ENCODE results near the gene MFSD2B. TPM values are rescaled to one million over a fixed set of nuclear protein-coding genes. Genes with fewer than 3 reads are reported as not detected.
"Not testable (repeated sequence)": the region's sequence is repeated elsewhere in the genome, so short reads cannot be mapped to it uniquely, and the experiment has no call there.

Gene MFSD2B
- total and polyA plus RNA-seq, 5 donors: 0.18 to 0.51 (median 0.19) TPM; not detected in 2

GRCh38 chr2:24020244-24020643 lies 10.4 kb downstream of the MFSD2B start:
- Histone ChIP-seq H3K4me3 (ENCODE audit: low read length) (no peak overlapping the region), H3K4me1 (ENCODE audit: control insufficient read depth, insufficient read depth, low read length) (no peaks in the 10 kb centered on the region), H3K9me3 (ENCODE audit: control insufficient read depth, low read length) (no peaks in the 10 kb centered on the region), H3K27ac (ENCODE audit: low read length) (no peak overlapping the region), H3K27me3 (ENCODE audit: control insufficient read depth, insufficient read depth) (no peaks in the 10 kb centered on the region)
- DNase-seq (no peak), ATAC-seq (no peak)
- WGBS: 80% methylated on average over 4 of the region's 4 CpGs
- intact Hi-C loops (cut with DNase I): no loop called here

- ATAC-seq: peak in 1 of 2 donors; percentile 9
- WGBS: 78% methylated on average over 19 of the region's 19 CpGs
- peak in 1 of 3 donors; percentile 62 for DNase-seq
- Histone ChIP-seq H3K27ac (ENCODE audit: low read length) (no peak overlapping the region), H3K4me3 (ENCODE audit: low read length) (no peak overlapping the region), H3K9me3 (ENCODE audit: control insufficient read depth, low read length) (no peaks in the 10 kb centered on the region), H3K4me1 (ENCODE audit: control insufficient read depth, insufficient read depth, low read length) (no peaks in the 10 kb centered on the region), H3K27me3 (ENCODE audit: control insufficient read depth, insufficient read depth) (no peaks in the 10 kb centered on the region)
- intact Hi-C loops (cut with DNase I): no loop called here
Measured at GRCh38 chr2:24021122-24021998, 11.5 kb downstream of the MFSD2B start.

GRCh38 chr2:24022324-24022974 lies 12.6 kb downstream of the MFSD2B start:
- Histone ChIP-seq H3K27me3 (ENCODE audit: control insufficient read depth, insufficient read depth) (no peaks in the 10 kb centered on the region), H3K27ac (ENCODE audit: low read length) (no peak overlapping the region), H3K4me1 (ENCODE audit: control insufficient read depth, insufficient read depth, low read length) (no peaks in the 10 kb centered on the region), H3K9me3 (ENCODE audit: control insufficient read depth, low read length) (no peaks in the 10 kb centered on the region), H3K4me3 (ENCODE audit: low read length) (no peak overlapping the region)
- intact Hi-C loops (cut with DNase I): no loop called here
- no peak for ATAC-seq
- WGBS: 95% methylated on average over 14 of the region's 14 CpGs
- DNase-seq: no peak

GRCh38 chr2:24022975-24023575 lies 13.2 kb downstream of the MFSD2B start:
- WGBS: 86% methylated on average over 16 of the region's 16 CpGs
- Histone ChIP-seq H3K27me3 (ENCODE audit: control insufficient read depth, insufficient read depth) (no peaks in the 10 kb centered on the region), H3K4me3 (ENCODE audit: low read length) (no peak overlapping the region), H3K4me1 (ENCODE audit: control insufficient read depth, insufficient read depth, low read length) (no peaks in the 10 kb centered on the region), H3K27ac (ENCODE audit: low read length) (no peak overlapping the region), H3K9me3 (ENCODE audit: control insufficient read depth, low read length) (no peaks in the 10 kb centered on the region)
- DNase-seq: no peak
- ATAC-seq: no peak
- intact Hi-C loops (cut with DNase I): no loop called here

- intact Hi-C loops (cut with DNase I): no loop called here
- DNase-seq (peak in 2 of 3 donors; percentile 70 to 73), ATAC-seq (peak; percentile 27 to 36)
- Histone ChIP-seq H3K27ac (ENCODE audit: low read length) (no peak overlapping the region), H3K27me3 (ENCODE audit: control insufficient read depth, insufficient read depth) (no peaks in the 10 kb centered on the region), H3K9me3 (ENCODE audit: control insufficient read depth, low read length) (no peaks in the 10 kb centered on the region), H3K4me3 (ENCODE audit: low read length) (no peak overlapping the region), H3K4me1 (ENCODE audit: control insufficient read depth, insufficient read depth, low read length) (no peaks in the 10 kb centered on the region)
- 56% methylated on average over 12 of the region's 12 CpGs for WGBS
Measured at GRCh38 chr2:24024018-24024417, 14.1 kb downstream of the MFSD2B start.

DNA sequence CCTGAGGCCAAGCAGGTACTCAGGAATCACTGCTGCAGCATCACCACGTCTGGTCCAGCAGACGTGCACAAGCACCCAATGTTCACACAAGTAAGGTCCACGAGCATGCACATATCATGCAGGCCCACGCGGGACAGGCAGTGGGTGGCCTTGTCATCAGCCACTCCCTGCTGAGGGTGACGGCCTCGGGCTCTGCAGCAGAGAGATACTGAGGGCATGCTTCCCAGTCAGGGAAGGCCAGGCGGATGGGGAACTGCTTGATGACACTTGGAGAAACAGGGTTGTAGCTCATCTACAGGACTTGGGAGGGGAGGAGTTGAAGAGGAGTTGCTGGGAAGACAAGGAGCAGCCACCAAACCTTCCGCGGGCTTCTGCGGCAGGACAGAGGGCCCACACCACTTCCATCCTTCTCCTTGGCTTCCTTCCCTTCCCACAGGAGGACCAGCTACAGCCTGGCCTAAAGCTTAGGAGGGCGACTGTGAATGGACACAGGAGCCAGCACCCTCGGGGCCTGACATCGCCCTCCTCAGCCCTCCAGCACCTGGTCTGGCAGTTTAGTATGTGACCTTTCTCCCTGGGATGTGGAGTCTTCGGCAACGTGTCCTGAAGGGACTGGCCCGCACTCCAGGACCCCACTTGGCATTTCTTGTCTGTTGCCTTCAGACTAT lies 15.2 kb downstream of the MFSD2B start:
- 89% methylated on average over 17 of the region's 17 CpGs for whole genome bisulfite sequencing
- H3K27ac ChIP-seq (ENCODE audit: low read length): no peak overlapping the region
- intact Hi-C loops (cut with DNase I): no loop called here
- no peak for ATAC-seq
- H3K4me1 ChIP-seq (ENCODE audit: control insufficient read depth, insufficient read depth, low read length): no peaks in the 10 kb centered on the region
- DNase-seq: no peak
- H3K9me3 ChIP-seq (ENCODE audit: control insufficient read depth, low read length): no peaks in the 10 kb centered on the region
- no peak overlapping the region for H3K4me3 ChIP-seq (ENCODE audit: low read length)
- no peaks in the 10 kb centered on the region for H3K27me3 ChIP-seq (ENCODE audit: control insufficient read depth, insufficient read depth)

- no peak overlapping the region for H3K4me3 ChIP-seq (ENCODE audit: low read length)
- 49% methylated on average over 2 of the region's 2 CpGs for WGBS
- H3K27me3 ChIP-seq (ENCODE audit: control insufficient read depth, insufficient read depth): no peaks in the 10 kb centered on the region
- no peak for ATAC-seq
- no peak overlapping the region for H3K27ac ChIP-seq (ENCODE audit: low read length)
- H3K9me3 ChIP-seq (ENCODE audit: control insufficient read depth, low read length): no peaks in the 10 kb centered on the region
- intact Hi-C loops (cut with DNase I): no loop called here
- H3K4me1 ChIP-seq (ENCODE audit: control insufficient read depth, insufficient read depth, low read length): no peaks in the 10 kb centered on the region
- DNase-seq: no peak
Measured at GRCh38 chr2:24026233-24026632, 16.3 kb downstream of the MFSD2B start.

DNA sequence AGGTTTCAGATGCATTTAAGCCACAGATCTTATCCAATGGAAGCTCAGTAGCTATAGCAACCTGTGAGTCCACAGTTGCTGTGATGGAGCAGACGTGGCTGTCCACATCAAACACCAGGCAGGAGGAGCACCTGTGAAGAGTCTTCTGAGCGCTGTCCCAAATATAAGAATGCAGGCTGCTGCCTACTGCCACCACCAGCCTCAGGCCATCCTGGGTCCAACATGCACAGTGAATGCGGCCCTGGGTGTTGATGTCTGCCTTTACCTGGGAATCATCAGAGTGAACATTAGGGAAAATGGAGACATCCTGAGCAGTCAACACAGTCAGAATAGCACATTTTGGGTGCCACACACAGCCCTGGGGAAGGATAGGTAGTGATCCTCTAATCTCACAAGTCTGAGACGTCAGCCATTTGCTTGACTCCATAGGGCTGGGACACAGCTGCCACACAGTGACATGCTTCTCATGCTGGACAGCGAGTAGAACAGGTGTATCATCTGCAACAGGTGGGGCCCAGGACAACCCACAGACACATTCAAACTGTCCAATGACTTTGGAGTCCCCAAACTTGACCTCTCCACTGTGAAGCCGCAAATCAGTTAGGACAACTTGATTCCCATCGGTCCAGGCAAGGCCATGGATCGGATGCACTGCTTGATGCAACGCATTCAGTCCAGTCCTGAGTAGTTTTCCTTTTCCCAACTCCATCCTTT lies 29.1 kb downstream of the MFSD2B start:
- WGBS: 96% methylated on average over 9 of the region's 9 CpGs
- Histone ChIP-seq H3K27ac (ENCODE audit: low read length) (no peak overlapping the region), H3K4me1 (ENCODE audit: control insufficient read depth, insufficient read depth, low read length) (no peaks in the 10 kb centered on the region), H3K4me3 (ENCODE audit: low read length) (no peak overlapping the region), H3K27me3 (ENCODE audit: control insufficient read depth, insufficient read depth) (no peaks in the 10 kb centered on the region), H3K9me3 (ENCODE audit: control insufficient read depth, low read length) (no peaks in the 10 kb centered on the region)
- ATAC-seq (no peak), DNase-seq (no peak)
- intact Hi-C loops (cut with DNase I): no loop called here

DNA sequence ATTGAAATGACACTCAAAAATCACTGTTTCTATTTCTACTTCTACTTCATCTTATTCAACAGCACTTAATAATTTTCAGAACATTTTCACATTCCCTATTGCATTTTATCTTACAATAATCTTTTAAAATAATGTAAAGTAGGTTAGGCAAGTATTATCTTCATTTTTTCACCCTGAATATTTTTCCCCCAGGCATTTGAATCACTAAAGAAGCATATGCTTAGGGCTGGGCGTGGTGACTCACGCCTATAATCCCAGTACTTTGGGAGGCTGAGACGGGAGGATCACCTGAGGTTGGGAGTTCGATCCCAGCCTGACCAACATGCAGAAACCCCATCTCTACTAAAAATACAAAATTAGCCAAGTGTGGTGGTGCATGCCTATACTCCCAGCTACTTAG lies 30.6 kb downstream of the MFSD2B start:
- H3K9me3 ChIP-seq (ENCODE audit: control insufficient read depth, low read length): no peaks in the 10 kb centered on the region
- intact Hi-C loops (cut with DNase I): no loop called here
- 97% methylated on average over 4 of the region's 4 CpGs for WGBS
- H3K4me1 ChIP-seq (ENCODE audit: control insufficient read depth, insufficient read depth, low read length): no peaks in the 10 kb centered on the region
- H3K27me3 ChIP-seq (ENCODE audit: control insufficient read depth, insufficient read depth): no peaks in the 10 kb centered on the region
- DNase-seq (no peak), ATAC-seq (no peak)
- H3K4me3 ChIP-seq (ENCODE audit: low read length): no peak overlapping the region
- no peak overlapping the region for H3K27ac ChIP-seq (ENCODE audit: low read length)

DNA sequence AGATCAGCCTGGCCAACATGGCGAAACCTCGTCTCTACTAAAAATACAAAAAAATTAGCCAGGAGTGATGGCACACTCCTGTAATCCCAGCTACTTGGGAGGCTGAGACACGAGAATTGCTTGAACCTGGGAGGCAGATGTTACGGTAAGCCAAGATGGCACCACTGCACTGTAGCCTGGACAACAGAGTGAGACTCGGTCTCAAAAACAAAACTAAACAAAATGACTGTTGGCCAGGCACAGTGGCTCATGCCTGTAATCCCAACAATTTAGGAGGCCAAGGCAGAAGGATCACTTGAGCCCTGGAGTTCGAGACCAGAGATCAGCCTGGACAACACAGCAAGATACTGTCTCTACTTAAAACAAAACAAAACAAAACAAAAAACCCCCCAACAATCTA lies 33.2 kb downstream of the MFSD2B start:
- H3K27me3 ChIP-seq (ENCODE audit: control insufficient read depth, insufficient read depth); intact Hi-C loops (cut with DNase I); H3K4me1 ChIP-seq (ENCODE audit: control insufficient read depth, insufficient read depth, low read length); H3K4me3 ChIP-seq (ENCODE audit: low read length); ATAC-seq; H3K27ac ChIP-seq (ENCODE audit: low read length); H3K9me3 ChIP-seq (ENCODE audit: control insufficient read depth, low read length); DNase-seq: not testable (repeated sequence)
- 96% methylated on average over 6 of the region's 6 CpGs for WGBS

All from right cardiac atrium (tissue), 5 donors.